Spleen (tissue), 7 donors: ENCODE measurements around the gene RNASE8.

Experiments used
- POLR2A ChIP-seq, 3 donors: fragments of 450-650 bp; IDR thresholded peaks; one replicate each; pipeline ENCODE4 v1.5.1; 2017; ENCODE audit warnings: antibody characterized with exemption in 3 of 3, mild to moderate bottlenecking in 1 of 3
- TF ChIP-seq, protein P1 (sequence below), 11 experiments: fragments of 200-600 bp in 7 of 11; fragments of 450-650 bp in 4 of 11; sonication (generic) in 4 of 11; IDR thresholded peaks in 8 of 11; conservative IDR thresholded peaks in 3 of 11; 1 replicate in 7 of 11; 2 replicates in 4 of 11; pipeline versions ENCODE4 v1.4.0 to v1.8.0; 2016 to 2021; ENCODE audit warnings: antibody characterized with exemption in 11 of 11, inconsistent platforms in 4 of 11, mild to moderate bottlenecking in 1 of 11
- donor health status: DM: no; HTN: no; CAD: no; lungs with moderate emphysema.
- donor health status: DM: no; HTN: no; CAD: no.
- donor health status: DM: no; HTN: no; CAD: no.

DNA sequence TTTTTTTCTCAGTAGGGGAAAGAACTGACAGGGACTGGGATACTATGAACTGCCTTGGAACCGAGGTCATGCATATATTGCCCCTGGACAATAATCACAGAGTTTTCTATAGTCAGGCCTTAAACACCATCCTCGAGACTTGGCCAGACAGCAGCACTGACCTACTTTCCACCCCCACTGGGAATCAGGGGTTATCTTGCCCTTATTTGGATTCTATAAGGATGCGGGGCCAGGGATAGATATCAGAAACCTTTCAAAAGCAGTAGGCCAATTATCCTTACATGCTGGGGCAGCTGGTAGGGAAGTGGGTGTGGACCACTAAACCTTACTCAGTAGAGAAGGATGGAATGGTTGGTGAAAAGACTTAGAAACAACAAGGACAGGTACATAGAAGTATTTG lies 38.8 kb downstream of the RNASE8 start:
- TF ChIP-seq POLR2A (IDR thresholded peaks at IDR 0.05): no peak
- TF ChIP-seq, protein P1, sequence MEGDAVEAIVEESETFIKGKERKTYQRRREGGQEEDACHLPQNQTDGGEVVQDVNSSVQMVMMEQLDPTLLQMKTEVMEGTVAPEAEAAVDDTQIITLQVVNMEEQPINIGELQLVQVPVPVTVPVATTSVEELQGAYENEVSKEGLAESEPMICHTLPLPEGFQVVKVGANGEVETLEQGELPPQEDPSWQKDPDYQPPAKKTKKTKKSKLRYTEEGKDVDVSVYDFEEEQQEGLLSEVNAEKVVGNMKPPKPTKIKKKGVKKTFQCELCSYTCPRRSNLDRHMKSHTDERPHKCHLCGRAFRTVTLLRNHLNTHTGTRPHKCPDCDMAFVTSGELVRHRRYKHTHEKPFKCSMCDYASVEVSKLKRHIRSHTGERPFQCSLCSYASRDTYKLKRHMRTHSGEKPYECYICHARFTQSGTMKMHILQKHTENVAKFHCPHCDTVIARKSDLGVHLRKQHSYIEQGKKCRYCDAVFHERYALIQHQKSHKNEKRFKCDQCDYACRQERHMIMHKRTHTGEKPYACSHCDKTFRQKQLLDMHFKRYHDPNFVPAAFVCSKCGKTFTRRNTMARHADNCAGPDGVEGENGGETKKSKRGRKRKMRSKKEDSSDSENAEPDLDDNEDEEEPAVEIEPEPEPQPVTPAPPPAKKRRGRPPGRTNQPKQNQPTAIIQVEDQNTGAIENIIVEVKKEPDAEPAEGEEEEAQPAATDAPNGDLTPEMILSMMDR (IDR thresholded peaks at IDR 0.05 in 8 of 11, conservative IDR thresholded peaks at IDR 0.05 in 3 of 11): no peak
